ENCODE results near the gene KRTAP4-9.
"Not testable (repeated sequence)": the region's sequence is repeated elsewhere in the genome, so short reads cannot be mapped to it uniquely, and the experiment has no call there.

KRTAP4-9 gene

DNA sequence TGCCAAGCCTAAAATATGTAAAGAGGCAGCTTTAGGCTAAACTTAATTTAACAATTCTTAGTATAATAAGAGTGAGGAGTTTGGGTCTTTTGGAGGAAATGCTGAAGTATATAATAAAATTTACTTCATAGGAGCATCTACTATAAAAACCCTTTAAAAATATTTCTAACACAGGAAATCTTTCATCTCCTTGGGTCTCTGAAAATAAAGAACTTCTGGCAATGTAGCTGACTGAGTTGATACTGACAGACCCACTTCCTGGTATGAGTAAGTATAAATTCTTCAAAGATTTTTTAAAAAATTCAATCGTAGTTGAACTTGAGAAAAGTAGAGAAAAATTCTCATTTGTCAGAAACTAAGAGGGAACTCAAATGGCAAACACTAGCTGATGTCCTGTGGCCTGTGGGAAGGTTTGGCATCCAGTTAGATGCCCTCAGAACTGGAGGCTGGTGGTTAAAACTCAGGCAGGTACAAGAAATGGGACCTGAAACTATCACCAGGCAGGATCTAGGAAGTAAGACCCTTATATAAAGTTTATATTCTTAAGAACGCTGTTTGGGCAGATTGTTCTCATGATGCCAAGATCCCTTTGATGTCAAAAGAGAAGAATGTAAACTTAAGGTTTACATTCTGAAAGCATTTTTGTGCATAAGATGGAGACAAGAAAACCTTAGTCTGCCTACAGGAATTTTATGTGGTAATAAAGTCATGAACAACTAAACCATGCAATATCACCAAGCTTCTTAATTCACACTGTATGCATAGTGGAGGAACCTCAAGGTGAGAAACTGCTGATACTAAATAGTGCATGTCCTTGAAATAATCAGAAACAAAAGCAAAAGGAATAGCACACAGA lies 28.9 kb downstream of the KRTAP4-9 start:
- no peak for DNase-seq

DNA sequence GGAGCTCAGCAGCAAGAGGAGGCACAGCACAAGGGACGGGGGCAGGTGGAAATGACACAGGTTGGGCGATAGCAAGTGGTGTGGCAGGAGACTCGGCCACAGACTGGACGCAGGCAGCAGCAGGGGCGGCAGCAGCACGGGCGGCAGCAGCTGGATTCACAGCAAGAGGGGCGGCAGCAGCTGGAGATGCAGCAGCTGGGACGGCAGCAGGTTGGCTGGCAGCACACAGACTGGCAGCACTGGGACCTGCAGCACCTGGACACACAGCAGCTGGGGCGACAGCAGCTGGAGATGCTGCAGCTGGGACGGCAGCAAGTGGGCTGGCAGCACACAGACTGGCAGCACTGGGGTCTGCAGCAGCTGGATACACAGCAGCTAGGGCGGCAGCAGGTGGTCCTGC lies 34.7 kb downstream of the KRTAP4-9 start:
- not testable (repeated sequence) for DNase-seq

DNA sequence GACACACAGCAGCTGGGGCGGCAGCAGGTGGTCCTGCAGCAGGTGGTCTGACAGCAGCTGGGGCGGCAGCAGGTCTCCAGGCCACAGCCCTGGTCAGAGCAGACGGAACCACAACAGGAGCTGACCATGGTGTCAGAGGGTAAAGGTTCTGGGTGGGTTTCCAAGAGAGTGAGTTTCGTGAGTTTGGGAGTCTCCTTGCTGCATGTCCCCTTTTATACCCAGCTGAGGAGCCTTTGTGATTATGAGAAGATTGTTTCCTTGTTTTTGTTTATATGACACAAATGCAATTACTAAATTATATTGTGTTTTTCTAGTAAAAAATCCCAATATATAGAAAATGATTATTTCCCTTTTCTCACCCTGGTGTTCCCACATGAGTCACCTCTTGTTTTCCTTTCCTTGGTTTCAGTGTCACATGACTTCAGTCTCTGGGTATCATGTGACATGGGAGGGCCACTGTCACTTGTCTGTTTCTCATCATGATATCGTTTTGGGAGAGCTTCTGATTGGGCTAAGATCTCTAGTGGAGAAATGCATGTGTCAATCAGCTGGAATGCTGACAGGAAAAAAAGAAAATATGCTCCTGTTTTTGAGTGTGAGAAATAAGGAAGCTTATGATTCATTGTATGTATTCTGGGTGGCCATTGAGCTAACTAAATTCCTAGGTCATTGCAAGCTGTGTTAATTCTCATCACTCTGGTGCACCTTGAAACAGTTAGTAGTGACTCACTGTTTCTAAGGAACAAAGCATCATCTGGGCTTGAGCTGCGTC lies 35.4 kb downstream of the KRTAP4-9 start, which contains the start of gene KRTAP4-6:
KRTAP4-6 (minus strand) TSS at position 185 of the 772 bp plus-strand sequence; CDS start at position 128, 57 bp downstream.
- no peak for DNase-seq

DNA sequence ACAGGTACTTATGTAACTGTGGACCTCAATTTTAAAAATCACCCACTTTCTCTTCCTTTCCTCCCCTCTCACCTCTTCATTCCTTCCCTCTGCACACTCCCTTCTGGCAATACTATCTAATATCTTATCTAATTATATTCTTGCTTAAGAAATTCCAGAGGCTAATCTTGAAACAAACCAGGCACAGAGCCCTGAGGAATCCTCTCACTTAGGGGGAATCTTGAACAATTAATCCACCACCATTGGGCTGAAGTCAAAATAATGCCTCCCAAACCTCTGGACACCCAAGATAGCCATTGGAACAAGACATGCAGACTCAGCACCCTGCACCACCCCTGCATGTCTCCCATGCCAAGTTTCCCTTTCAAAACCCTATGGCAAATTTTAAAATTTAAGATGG lies 36.2 kb downstream of the KRTAP4-9 start:
- no peak for DNase-seq

DNA sequence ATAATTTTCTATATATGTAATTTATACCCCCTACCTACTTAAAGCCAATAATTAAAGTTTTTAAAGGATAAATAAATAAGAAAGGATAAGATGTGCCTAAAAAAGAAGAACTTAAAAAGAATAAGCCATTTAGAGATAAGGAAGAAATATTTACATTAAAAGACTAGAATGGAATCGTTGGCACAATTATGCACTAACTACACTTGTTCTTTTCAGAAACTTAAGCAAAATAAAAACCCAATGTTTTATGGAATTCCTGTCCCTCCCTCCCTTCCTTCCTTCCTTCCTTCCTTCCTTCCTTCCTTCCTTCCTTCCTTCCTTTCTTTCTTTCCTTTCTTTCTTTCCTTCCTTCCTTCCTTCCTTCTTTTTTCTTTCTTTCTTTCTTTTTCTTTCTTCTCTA lies 39.7 kb downstream of the KRTAP4-9 start:
- DNase-seq = no peak

DNA sequence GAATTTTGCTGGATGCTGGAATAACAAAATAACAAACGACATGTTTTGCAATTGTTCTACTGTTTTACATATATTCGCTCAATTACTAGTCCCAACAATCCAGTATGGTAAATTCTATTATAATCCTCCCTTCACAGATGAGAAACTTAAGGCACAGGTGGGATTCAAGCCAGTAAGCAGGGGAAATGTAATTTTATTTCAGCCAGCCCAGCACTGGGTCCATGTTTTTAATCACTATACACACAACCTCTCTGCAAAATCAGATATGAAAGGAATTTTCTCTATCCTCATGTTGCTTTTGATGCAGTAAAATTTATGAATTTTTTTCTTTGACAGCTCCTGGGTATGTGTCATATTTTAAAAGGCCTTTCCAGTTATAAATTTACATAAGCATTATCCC lies 40.1 kb downstream of the KRTAP4-9 start:
- DNase-seq = no peak

DNA sequence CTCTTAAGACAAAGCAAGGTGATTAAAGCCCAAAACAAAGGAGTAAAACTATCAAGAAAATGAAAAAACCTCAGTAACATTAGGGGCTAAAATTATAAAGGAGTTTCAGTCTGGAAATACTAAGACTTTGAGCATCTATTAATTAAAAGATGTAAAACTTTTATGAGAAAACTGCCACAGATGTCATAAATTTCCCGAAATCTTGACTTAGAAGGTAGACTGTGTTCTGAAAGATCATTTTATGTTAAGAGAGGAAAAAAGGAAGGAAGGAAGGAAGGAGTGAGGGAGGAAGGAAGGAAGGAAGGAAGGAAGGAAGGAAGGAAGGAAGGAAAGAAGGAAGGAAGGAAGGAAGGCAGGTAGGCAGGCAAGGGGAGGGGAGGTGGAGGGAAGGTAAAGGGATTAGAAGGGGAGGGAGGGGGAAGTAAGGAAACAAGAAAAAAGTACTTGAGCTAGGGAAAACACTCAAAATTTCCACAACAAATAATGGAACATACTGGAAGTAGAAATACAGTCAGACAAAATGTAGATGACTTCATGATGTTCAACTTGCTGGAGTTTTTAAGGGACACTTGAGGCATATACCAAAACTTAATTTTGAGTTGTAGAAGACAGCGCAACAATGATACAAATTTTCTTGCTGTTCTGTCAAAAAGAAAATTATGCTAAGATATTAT lies 42.5 kb downstream of the KRTAP4-9 start:
- DNase-seq = no peak

DNA sequence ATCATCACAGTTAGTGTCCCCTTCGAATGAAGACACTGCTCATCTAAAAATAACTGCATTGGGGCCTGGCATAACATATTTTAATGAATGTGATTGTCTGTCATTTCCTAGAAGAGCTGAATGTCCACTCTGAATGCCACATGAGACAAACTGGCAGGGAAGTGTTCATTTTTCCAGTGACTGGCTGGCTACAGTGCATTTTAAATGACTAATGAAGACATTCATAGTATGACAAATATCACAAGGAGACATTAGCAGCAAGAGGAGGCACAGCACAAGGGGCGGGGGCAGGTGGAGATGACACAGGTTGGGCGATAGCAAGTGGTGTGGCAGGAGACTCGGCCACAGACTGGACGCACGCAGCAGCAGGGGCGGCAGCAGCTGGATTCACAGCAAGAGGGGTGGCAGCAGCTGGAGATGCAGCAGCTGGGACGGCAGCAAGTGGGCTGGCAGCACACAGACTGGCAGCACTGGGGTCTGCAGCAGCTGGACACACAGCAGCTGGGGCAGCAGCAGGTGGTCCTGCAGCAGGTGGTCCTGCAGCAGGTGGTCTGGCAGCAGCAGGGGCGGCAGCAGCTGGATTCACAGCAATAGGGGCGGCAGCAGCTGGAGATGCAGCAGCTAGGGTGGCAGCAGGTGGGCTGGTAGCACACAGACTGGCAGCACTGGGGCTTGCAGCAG lies 43.9 kb downstream of the KRTAP4-9 start:
- not testable (repeated sequence) for DNase-seq

DNA sequence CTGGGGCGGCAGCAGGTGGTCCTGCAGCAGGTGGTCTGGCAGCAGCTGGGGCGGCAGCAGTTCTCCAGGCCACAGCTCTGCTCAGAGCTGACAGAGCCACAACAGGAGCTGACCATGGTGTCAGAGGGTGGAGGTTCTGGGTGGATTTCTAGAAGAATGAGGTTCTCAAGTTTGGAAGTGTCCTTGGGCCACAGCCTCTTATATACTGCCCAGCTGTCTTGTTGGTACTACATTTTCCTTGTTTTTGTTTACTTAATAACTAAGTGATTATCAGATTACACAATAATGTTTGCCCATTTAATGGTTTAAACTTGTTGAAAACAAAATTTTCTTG lies 44.4 kb downstream of the KRTAP4-9 start, which contains the start of gene KRTAP4-5:
KRTAP4-5 (minus strand) TSS at position 174 of the 334 bp plus-strand sequence; CDS start at position 116, 58 bp downstream.
- DNase-seq = no peak

DNA sequence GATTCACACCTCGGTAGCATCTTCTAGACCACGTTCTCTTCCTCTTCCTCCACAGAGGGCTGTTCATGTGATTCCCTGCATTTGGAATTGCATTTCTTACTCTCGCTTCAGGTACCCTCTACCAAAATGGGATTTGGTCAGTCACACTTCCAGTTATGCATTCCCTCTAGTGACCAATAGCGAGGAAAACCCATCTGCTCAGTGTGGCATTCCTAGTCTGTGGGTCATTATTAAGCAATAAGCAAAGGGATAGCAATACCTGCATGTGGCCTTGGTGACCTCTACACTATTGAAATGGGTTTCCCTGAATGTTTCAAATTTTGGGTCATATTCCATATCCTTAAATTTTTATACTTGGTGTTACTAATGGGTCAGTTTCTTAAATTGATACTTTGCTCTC lies 44.8 kb downstream of the KRTAP4-9 start:
- no peak for DNase-seq

DNA sequence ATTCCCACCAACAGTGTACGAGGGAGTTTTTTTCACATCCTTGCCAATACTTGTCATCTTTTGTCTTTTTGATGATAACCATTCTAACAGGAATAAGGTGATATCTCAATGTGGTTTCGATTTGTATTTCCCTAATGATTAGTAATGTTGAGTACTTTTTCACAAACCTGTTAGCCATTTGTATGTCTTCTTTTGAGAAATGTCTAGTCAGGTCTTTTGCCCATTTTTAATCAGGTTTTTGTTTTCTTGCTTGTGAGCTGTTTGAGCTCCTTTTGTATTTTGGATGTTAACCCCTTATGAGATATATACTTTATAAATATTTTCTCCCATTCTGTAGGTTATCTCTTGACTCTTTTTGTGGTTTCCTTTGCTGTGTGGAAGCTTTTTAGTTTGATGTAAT lies 46.3 kb downstream of the KRTAP4-9 start:
- no peak for DNase-seq

DNA sequence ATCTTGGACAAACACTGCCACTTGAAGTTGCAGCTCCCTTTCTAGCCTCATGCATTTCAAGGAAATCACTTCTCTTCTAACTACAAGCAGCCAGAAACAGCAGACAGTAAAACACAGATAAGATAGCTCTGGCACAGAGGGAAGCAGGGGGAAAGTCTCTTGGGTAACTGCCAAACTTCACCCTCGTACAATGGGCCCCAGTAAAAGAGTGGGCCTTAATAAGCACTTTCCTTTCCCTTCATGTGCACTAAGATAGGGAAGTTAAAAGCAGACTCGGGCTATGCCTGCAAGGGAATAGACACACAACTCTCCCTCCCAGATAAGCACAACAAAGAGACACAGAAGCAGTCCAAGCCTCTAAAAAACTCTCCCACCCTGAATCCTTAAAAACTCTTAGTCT lies 48.7 kb downstream of the KRTAP4-9 start:
- no peak for DNase-seq
